Measurements from ENCODE around the gene PHC2.
"Not testable (repeated sequence)": the region's sequence is repeated elsewhere in the genome, so short reads cannot be mapped to it uniquely, and the experiment has no call there.

The PHC2 gene

GRCh38 chr1:33312413-33312749 is 118.5 kb downstream of the PHC2 start:
- Histone ChIP-seq H3K79me2 (ENCODE audit: control insufficient read depth, insufficient read depth, low read length, unreplicated experiment) (no peaks in the 10 kb centered on the region), H3K4me3 (ENCODE audit: low read depth, low read length) (no peak overlapping the region), H3K27me3 (ENCODE audit: insufficient read depth, low read length) (no peaks in the 10 kb centered on the region), H3K27ac (ENCODE audit: low read depth, low read length) (no peak overlapping the region), H3K4me1 (ENCODE audit: control insufficient read depth, insufficient read depth, low read length, unreplicated experiment) (peaks cover 10% of the 10 kb centered on the region), H3K36me3 (ENCODE audit: insufficient read depth, low read length) (no peaks in the 10 kb centered on the region), H2AFZ (ENCODE audit: low read length, unreplicated experiment) (no peak overlapping the region)

- no peak overlapping the region for H2AFZ ChIP-seq (ENCODE audit: low read length, unreplicated experiment)
- no peak overlapping the region for H3K4me3 ChIP-seq (ENCODE audit: low read depth, low read length)
- H3K4me1 ChIP-seq (ENCODE audit: control insufficient read depth, insufficient read depth, low read length, unreplicated experiment), result peaks cover 10% of the 10 kb centered on the region
- no peaks in the 10 kb centered on the region for H3K27me3 ChIP-seq (ENCODE audit: insufficient read depth, low read length)
- no peaks in the 10 kb centered on the region for H3K36me3 ChIP-seq (ENCODE audit: insufficient read depth, low read length)
- H3K27ac ChIP-seq (ENCODE audit: low read depth, low read length), result no peak overlapping the region
- no peaks in the 10 kb centered on the region for H3K79me2 ChIP-seq (ENCODE audit: control insufficient read depth, insufficient read depth, low read length, unreplicated experiment)
These were observed 119.0 kb downstream of the PHC2 start for GRCh38 chr1:33311706-33312412.

GRCh38 chr1:33310702-33311101 is 120.2 kb downstream of the PHC2 start:
- Histone ChIP-seq H3K79me2 (ENCODE audit: control insufficient read depth, insufficient read depth, low read length, unreplicated experiment) (no peaks in the 10 kb centered on the region), H3K4me1 (ENCODE audit: control insufficient read depth, insufficient read depth, low read length, unreplicated experiment) (peaks cover 4% of the 10 kb centered on the region), H3K36me3 (ENCODE audit: insufficient read depth, low read length) (no peaks in the 10 kb centered on the region)

GRCh38 chr1:33309351-33309750 is 121.5 kb downstream of the PHC2 start:
- not testable (repeated sequence) for H3K79me2 ChIP-seq (ENCODE audit: control insufficient read depth, insufficient read depth, low read length, unreplicated experiment); H3K4me3 ChIP-seq (ENCODE audit: low read depth, low read length); H3K4me1 ChIP-seq (ENCODE audit: control insufficient read depth, insufficient read depth, low read length, unreplicated experiment); H2AFZ ChIP-seq (ENCODE audit: low read length, unreplicated experiment); H3K27ac ChIP-seq (ENCODE audit: low read depth, low read length); H3K27me3 ChIP-seq (ENCODE audit: insufficient read depth, low read length); H3K36me3 ChIP-seq (ENCODE audit: insufficient read depth, low read length)

More at GRCh38 chr1:33310702-33311101, 120.2 kb downstream of the PHC2 start:
- H3K4me3 ChIP-seq (ENCODE audit: low read depth, low read length), result no peak overlapping the region
- H3K27ac ChIP-seq (ENCODE audit: low read depth, low read length), result no peak overlapping the region
- H2AFZ ChIP-seq (ENCODE audit: low read length, unreplicated experiment), result no peak overlapping the region
- H3K27me3 ChIP-seq (ENCODE audit: insufficient read depth, low read length), result no peaks in the 10 kb centered on the region

GRCh38 chr1:33307494-33307864 is 123.4 kb downstream of the PHC2 start:
- no peaks in the 10 kb centered on the region for H3K27me3 ChIP-seq (ENCODE audit: insufficient read depth, low read length)
- H3K79me2 ChIP-seq (ENCODE audit: control insufficient read depth, insufficient read depth, low read length, unreplicated experiment), result no peaks in the 10 kb centered on the region
- H3K4me1 ChIP-seq (ENCODE audit: control insufficient read depth, insufficient read depth, low read length, unreplicated experiment), result peaks cover 3% of the 10 kb centered on the region

GRCh38 chr1:33306653-33307493 is 124.0 kb downstream of the PHC2 start:
- Histone ChIP-seq H3K27ac (ENCODE audit: low read depth, low read length) (no peak overlapping the region), H3K4me1 (ENCODE audit: control insufficient read depth, insufficient read depth, low read length, unreplicated experiment) (peaks cover 3% of the 10 kb centered on the region), H3K36me3 (ENCODE audit: insufficient read depth, low read length) (peaks cover 3% of the 10 kb centered on the region; the same call in 1 of the 2 replicates), H3K27me3 (ENCODE audit: insufficient read depth, low read length) (no peaks in the 10 kb centered on the region), H3K4me3 (ENCODE audit: low read depth, low read length) (peak overlapping the region; percentile 54; the same call in 1 of the 2 replicates), H2AFZ (ENCODE audit: low read length, unreplicated experiment) (peak overlapping the region; percentile 32), H3K79me2 (ENCODE audit: control insufficient read depth, insufficient read depth, low read length, unreplicated experiment) (no peaks in the 10 kb centered on the region)

More at GRCh38 chr1:33307494-33307864, 123.4 kb downstream of the PHC2 start:
- H3K36me3 ChIP-seq (ENCODE audit: insufficient read depth, low read length), result no peaks in the 10 kb centered on the region
- H3K4me3 ChIP-seq (ENCODE audit: low read depth, low read length), result no peak overlapping the region
- H3K27ac ChIP-seq (ENCODE audit: low read depth, low read length), result no peak overlapping the region
- no peak overlapping the region for H2AFZ ChIP-seq (ENCODE audit: low read length, unreplicated experiment)

- Histone ChIP-seq H3K4me1 (ENCODE audit: control insufficient read depth, insufficient read depth, low read length, unreplicated experiment) (peaks cover 8% of the 10 kb centered on the region), H2AFZ (ENCODE audit: low read length, unreplicated experiment) (no peak overlapping the region), H3K36me3 (ENCODE audit: insufficient read depth, low read length) (peaks cover 3% of the 10 kb centered on the region; the same call in 1 of the 2 replicates), H3K4me3 (ENCODE audit: low read depth, low read length) (no peak overlapping the region), H3K79me2 (ENCODE audit: control insufficient read depth, insufficient read depth, low read length, unreplicated experiment) (no peaks in the 10 kb centered on the region), H3K27ac (ENCODE audit: low read depth, low read length) (no peak overlapping the region), H3K27me3 (ENCODE audit: insufficient read depth, low read length) (no peaks in the 10 kb centered on the region)
These were observed 124.9 kb downstream of the PHC2 start for GRCh38 chr1:33305816-33306652.

- peaks cover 17% of the 10 kb centered on the region for H3K4me1 ChIP-seq (ENCODE audit: control insufficient read depth, insufficient read depth, low read length, unreplicated experiment)
- H2AFZ ChIP-seq (ENCODE audit: low read length, unreplicated experiment), result no peak overlapping the region
- no peak overlapping the region for H3K27ac ChIP-seq (ENCODE audit: low read depth, low read length)
- no peak overlapping the region for H3K4me3 ChIP-seq (ENCODE audit: low read depth, low read length)
- H3K36me3 ChIP-seq (ENCODE audit: insufficient read depth, low read length), result peaks cover 3% of the 10 kb centered on the region; the same call in 1 of the 2 replicates
- H3K79me2 ChIP-seq (ENCODE audit: control insufficient read depth, insufficient read depth, low read length, unreplicated experiment), result no peaks in the 10 kb centered on the region
- H3K27me3 ChIP-seq (ENCODE audit: insufficient read depth, low read length), result no peaks in the 10 kb centered on the region
These were observed 125.9 kb downstream of the PHC2 start for GRCh38 chr1:33305016-33305415.

- H3K36me3 ChIP-seq (ENCODE audit: insufficient read depth, low read length), result peaks cover 3% of the 10 kb centered on the region; the same call in 1 of the 2 replicates
- H2AFZ ChIP-seq (ENCODE audit: low read length, unreplicated experiment), result no peak overlapping the region
- no peak overlapping the region for H3K27ac ChIP-seq (ENCODE audit: low read depth, low read length)
- H3K27me3 ChIP-seq (ENCODE audit: insufficient read depth, low read length), result no peaks in the 10 kb centered on the region
- peaks cover 17% of the 10 kb centered on the region for H3K4me1 ChIP-seq (ENCODE audit: control insufficient read depth, insufficient read depth, low read length, unreplicated experiment)
- no peak overlapping the region for H3K4me3 ChIP-seq (ENCODE audit: low read depth, low read length)
- no peaks in the 10 kb centered on the region for H3K79me2 ChIP-seq (ENCODE audit: control insufficient read depth, insufficient read depth, low read length, unreplicated experiment)
These were observed 128.6 kb downstream of the PHC2 start for GRCh38 chr1:33302325-33302724.

GRCh38 chr1:33301273-33301984 is 129.5 kb downstream of the PHC2 start:
- H3K27ac ChIP-seq (ENCODE audit: low read depth, low read length), result no peak overlapping the region
- no peak overlapping the region for H2AFZ ChIP-seq (ENCODE audit: low read length, unreplicated experiment)
- H3K27me3 ChIP-seq (ENCODE audit: insufficient read depth, low read length), result no peaks in the 10 kb centered on the region
- H3K36me3 ChIP-seq (ENCODE audit: insufficient read depth, low read length), result peaks cover 3% of the 10 kb centered on the region; the same call in 1 of the 2 replicates
- no peak overlapping the region for H3K4me3 ChIP-seq (ENCODE audit: low read depth, low read length)
- H3K4me1 ChIP-seq (ENCODE audit: control insufficient read depth, insufficient read depth, low read length, unreplicated experiment), result peaks cover 17% of the 10 kb centered on the region
- H3K79me2 ChIP-seq (ENCODE audit: control insufficient read depth, insufficient read depth, low read length, unreplicated experiment), result no peaks in the 10 kb centered on the region
